NOMO-1 treated with dmso at 0.1 percent for 144 hours (cell line): ENCODE data around the gene AKAP13.
"Not testable (repeated sequence)": the region's sequence is repeated elsewhere in the genome, so short reads cannot be mapped to it uniquely, and the experiment has no call there.

Experiments used
- DNase-seq: peaks from one replicate; lab custom pipeline; 2025; ENCODE audit not compliant: unreplicated experiment; lab: John Stamatoyannopoulos, UW

Gene AKAP13

DNA sequence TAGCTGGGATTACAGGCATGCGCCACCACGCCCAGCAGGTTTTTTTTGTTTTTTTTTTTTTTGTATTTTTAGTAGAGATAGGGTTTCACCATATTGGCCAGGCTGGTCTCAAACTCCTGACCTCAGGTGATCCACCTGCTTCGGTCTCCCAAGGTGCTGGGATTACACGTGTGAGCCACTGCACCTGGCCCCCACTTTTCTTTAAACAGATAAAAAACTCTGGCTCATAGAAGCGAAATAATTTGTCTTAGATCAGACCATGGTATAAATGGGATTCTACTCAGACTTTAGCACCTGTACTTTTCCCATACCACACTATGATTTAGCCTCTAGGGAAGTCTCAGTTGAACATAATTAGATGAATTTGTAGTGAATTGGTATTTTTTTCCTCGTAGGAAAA is 182.4 kb downstream of the AKAP13 start:
- no peak for DNase-seq

DNA sequence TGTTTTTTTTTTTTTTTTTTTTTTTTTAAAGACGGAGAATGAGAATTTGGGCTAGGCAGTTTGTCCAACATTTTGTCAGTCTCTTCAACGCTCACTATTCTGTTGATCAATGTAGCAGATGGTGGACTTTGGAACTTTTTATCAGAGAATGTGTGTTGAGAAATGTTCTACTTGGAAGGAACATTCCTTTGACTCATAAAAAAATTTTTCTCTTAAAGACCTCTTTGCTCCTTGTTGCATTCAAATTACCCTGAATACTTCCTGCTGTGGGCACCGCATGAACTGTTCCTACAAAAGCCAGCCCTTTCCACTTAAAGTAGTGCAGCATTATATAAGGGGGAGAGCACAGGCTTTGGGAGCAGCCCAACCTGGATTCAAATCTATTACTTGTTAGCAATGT is 182.9 kb downstream of the AKAP13 start:
- no peak for DNase-seq

GRCh38 chr15:85563731-85564130 is 183.3 kb downstream of the AKAP13 start:
- no peak for DNase-seq

- DNase-seq = no peak
These were observed 184.3 kb downstream of the AKAP13 start for GRCh38 chr15:85564686-85565085.

- no peak for DNase-seq
These were observed 187.9 kb downstream of the AKAP13 start for GRCh38 chr15:85568261-85568808.

DNA sequence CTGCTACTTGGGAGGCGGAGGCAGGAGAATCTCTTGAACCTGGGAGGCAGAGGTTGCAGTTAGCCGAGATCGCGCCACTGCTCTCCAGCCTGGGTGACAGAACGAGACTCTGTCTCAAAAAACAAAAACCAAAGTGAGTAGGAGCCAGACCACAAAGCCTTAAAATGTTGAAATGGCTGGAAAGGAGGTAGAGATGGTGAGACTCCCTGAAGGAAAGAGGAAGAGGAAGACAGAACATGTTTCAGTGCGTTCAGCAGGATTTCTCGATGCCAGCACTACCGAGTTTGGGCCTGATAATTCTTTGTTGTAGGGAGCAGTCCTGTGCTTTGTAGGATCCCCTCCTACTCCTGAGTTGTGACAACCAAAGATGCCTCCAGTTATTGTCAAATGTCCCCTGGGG is 189.9 kb downstream of the AKAP13 start:
- peak; percentile 43 for DNase-seq

DNA sequence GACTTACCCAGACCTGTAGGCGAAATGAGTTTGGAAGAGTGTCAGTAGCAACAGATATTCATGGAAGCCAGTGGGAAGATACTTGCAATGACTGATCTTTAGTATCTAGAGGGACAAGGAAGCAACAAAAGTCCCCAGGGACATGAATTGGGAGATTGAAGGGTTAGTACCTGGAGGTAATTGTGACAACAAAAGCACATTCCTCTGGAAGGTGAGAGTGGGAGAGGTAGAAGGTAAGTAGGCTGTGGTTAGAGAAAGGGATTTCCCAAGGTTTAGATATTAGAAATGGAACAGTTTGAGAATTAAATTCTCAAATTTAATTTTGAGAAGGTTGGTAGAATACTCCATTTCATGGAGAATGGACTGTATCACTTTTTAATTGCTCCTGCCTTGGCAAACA is 191.4 kb downstream of the AKAP13 start:
- DNase-seq = no peak

GRCh38 chr15:85576392-85576791 is 196.0 kb downstream of the AKAP13 start:
- no peak for DNase-seq

DNA sequence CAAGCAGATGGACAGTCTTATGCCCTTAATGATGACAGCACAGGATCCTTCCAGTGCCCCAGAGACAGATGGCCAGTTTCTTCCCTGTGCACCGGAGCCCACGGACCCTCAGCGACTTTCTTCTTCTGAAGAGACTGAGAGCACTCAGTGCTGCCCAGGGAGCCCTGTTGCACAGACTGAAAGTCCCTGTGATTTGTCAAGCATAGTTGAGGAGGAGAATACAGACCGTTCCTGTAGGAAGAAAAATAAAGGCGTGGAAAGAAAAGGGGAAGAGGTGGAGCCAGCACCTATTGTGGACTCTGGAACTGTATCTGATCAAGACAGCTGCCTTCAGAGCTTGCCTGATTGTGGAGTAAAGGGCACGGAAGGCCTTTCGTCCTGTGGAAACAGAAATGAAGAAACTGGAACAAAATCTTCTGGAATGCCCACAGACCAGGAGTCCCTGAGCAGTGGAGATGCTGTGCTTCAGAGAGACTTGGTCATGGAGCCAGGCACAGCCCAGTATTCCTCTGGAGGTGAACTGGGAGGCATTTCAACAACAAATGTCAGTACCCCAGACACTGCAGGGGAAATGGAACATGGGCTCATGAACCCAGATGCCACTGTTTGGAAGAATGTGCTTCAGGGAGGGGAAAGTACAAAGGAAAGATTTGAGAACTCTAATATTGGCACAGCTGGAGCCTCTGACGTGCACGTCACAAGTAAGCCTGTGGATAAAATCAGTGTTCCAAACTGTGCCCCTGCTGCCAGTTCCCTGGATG is 198.7 kb downstream of the AKAP13 start:
- DNase-seq = peak; percentile 22

DNA sequence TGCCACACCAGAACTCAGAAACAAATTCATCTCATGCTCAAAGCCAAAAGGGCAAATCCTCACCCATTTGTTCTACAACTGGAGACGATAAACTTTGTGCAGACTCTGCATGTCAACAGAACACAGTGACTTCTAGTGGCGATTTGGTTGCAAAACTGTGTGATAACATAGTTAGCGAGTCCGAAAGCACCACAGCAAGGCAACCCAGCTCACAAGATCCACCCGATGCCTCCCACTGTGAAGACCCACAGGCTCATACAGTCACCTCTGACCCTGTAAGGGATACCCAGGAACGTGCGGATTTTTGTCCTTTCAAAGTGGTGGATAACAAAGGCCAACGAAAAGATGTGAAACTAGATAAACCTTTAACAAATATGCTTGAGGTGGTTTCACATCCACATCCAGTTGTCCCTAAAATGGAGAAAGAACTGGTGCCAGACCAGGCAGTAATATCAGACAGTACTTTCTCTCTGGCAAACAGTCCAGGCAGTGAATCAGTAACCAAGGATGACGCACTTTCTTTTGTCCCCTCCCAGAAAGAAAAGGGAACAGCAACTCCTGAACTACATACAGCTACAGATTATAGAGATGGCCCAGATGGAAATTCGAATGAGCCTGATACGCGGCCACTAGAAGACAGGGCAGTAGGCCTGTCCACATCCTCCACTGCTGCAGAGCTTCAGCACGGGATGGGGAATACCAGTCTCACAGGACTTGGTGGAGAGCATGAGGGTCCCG is 199.7 kb downstream of the AKAP13 start:
- DNase-seq = peak; percentile 70

DNA sequence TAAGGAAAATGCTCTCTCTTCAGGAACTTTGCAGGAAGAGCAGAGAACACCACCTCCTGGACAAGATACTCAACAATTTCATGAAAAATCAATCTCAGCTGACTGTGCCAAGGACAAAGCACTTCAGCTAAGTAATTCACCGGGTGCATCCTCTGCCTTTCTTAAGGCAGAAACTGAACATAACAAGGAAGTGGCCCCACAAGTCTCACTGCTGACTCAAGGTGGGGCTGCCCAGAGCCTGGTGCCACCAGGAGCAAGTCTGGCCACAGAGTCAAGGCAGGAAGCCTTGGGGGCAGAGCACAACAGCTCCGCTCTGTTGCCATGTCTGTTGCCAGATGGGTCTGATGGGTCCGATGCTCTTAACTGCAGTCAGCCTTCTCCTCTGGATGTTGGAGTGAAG is 200.5 kb downstream of the AKAP13 start:
- DNase-seq = no peak

DNA sequence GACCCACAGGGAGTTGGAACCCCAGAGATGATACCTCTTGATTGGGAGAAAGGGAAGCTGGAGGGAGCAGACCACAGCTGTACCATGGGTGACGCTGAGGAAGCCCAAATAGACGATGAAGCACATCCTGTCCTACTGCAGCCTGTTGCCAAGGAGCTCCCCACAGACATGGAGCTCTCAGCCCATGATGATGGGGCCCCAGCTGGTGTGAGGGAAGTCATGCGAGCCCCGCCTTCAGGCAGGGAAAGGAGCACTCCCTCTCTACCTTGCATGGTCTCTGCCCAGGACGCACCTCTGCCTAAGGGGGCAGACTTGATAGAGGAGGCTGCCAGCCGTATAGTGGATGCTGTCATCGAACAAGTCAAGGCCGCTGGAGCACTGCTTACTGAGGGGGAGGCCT is 201.1 kb downstream of the AKAP13 start:
- DNase-seq = no peak

GRCh38 chr15:85582131-85583079 is 202.0 kb downstream of the AKAP13 start:
- no peak for DNase-seq

DNA sequence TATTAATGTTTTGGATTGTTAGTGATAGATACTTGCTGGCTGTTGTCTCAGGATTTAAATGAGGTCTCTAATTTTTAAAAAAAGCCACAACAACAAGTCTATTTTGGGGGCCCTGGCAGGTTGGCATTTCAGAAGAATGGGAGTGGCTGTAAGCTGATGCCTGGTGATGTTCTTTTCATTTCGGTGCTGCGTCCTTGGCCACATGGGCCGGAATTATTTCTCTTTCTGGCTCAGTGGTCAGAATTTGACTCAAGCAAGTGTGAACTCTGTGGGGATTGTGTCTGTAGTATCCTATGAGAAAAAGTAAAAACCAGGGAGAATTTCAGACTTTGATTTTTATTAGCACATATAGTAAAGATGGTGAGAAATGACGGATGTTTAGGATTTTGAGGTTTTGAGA is 203.0 kb downstream of the AKAP13 start:
- no peak for DNase-seq

DNA sequence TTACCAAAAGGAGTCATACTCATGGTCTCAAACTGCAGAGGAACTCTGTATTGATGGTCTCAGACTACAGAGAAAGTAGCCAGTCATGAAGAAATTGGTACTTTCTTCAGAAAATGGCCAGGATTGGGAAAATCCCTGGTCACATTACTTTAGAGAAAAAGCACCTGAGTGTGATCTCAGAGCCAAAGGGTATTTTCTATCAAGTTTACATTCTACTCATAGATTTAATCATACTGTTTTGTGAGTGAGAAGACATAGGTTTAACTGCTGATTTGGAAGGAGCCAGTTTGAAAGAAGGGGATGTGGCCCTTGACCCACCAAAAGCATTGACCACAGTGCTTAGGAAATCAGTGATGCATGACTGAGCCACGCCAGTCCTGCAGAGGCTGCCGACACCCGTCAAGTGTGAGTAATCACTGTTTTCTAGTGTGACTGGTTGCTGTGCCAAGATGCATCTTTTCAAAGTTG is 203.6 kb downstream of the AKAP13 start:
- DNase-seq = peak; percentile 17

GRCh38 chr15:85584872-85585271 is 204.5 kb downstream of the AKAP13 start:
- DNase-seq = no peak

DNA sequence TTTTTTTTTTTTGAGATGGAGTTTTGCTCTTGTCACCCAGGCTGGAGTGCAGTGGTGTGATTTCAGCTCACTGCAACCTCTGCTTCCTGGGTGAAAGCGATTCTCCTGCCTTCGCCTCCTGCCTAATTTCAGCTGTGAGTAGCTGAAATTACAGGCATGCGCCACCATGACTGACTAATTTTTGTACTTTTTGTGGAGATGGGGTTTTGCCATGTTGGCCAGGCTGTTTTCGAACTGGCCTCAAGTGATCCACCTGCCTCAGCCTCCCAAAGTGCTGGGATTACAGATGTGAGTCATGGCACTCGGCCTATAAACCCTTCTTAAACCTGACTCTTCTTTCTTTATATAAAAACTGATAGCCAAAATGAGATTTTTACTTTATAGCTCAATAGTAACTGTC is 205.8 kb downstream of the AKAP13 start:
- DNase-seq = not testable (repeated sequence)

DNA sequence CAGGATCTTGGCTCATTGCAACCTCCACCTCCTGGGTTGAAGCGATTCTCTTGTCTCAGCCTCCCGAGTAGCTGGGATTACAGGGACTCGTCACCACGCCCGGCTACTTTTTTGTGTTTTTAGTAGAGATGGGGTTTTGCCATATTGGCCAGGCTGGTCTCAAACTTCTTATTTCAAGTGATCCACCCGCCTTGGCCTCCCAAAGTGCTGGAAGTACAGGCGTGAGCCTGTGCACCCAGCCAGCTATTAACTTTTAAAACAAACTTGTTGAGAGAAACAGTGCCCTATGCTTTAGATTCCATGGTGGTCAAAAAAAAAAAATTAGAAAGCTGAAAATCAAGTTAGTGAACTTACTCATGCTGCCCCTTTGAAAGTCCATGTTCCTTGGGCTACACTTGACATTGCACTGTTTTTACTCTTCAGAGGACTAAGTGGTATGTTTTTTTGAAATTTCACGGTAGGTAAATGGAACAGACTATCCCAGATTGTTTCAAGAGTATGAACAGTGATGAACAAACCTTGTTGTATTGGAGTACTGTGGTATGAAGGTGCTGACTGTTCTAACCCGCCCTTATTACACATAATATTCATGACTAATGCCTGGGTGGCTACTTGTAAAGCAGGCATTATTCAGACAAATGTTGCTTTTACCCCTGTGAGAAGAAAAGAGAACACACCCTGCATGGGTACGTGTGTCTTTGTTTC is 207.5 kb downstream of the AKAP13 start:
- no peak for DNase-seq

DNA sequence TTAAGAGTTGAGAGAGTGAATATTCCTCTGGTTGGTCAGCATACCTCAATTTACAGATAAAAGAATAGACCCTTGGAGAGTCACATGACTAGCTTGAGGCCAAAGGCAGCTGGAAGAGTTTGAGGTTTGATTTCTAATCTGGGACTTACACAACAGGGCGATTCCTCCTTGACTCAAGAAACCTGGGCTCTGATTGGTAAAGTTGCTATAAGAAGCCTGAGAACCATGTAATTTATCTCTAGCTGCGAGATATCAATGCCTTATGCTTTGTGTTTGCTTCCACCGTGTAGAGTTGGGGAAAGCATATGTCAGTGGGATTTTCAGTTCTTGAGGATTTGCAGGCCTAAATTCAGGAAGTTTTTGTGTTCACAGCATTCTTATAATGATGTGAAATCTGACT is 208.3 kb downstream of the AKAP13 start:
- DNase-seq = no peak

DNA sequence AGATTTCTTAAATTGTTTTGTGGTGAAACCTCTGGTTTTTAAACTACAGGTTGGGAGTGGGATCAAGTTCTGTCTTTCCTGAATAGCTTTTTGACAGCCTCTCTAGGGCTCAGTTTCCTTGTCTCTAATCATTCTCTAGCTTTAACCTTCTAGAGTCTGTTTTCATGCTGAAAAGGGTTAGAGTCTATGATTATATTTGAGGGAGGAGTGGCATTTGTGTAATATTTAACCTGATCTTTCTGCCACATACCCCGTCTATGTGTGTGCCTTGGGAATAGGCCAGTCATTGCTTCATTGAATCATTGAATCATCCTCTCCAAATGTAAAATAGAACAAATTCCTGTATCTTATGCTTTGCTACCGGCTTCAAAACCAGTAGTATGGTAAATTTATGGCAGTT is 209.4 kb downstream of the AKAP13 start:
- DNase-seq = no peak
